Testis (tissue), 2 donors: ENCODE data around the gene TOM1L2.

Experiments used
- POLR2A ChIP-seq: fragments of 450-650 bp; IDR thresholded peaks from one replicate; pipeline ENCODE4 v1.6.1; 2017; ENCODE audit warnings: antibody characterized with exemption, mild to moderate bottlenecking, moderate library complexity
- TF ChIP-seq, protein P1 (sequence below), 3 experiments: fragments of 450-650 bp in 2 of 3; fragments of 200-600 bp in 1 of 3; sonication (generic) in 1 of 3; IDR thresholded peaks; one replicate each; pipeline ENCODE4 v1.5.1; 2016 to 2019; ENCODE audit warnings: antibody characterized with exemption in 3 of 3, mild to moderate bottlenecking in 2 of 3, moderate library complexity in 1 of 3

DNA sequence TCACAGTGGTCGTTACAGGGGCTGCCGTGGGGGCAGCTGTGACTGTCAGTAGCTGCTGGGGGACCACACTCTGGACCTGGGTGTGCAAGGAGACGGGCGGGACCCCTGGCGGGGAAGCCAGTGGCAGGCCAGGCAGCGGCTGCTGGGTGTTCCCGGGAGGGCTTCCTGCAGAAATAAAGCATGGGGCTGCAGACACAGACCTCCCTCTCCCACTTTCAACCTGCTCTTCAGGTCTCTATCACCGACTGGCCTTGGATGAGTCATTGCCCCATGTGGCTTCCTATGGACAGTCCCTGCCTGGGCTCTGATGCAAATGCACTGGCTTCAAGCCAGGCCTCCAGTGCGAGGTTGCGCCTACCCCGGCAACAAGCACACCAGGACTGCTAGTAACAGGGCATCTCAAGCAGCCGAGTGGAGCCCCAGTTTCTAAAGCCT lies 152.6 kb downstream of the TOM1L2 start:
- TF ChIP-seq, protein P1, sequence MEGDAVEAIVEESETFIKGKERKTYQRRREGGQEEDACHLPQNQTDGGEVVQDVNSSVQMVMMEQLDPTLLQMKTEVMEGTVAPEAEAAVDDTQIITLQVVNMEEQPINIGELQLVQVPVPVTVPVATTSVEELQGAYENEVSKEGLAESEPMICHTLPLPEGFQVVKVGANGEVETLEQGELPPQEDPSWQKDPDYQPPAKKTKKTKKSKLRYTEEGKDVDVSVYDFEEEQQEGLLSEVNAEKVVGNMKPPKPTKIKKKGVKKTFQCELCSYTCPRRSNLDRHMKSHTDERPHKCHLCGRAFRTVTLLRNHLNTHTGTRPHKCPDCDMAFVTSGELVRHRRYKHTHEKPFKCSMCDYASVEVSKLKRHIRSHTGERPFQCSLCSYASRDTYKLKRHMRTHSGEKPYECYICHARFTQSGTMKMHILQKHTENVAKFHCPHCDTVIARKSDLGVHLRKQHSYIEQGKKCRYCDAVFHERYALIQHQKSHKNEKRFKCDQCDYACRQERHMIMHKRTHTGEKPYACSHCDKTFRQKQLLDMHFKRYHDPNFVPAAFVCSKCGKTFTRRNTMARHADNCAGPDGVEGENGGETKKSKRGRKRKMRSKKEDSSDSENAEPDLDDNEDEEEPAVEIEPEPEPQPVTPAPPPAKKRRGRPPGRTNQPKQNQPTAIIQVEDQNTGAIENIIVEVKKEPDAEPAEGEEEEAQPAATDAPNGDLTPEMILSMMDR (IDR thresholded peaks at IDR 0.05): no peak
- no peak for TF ChIP-seq POLR2A
